PFSK-1 (cell line): ENCODE measurements around the gene LINGO1.

ENCODE experiments used
- FOXP2 ChIP-seq: optimal IDR thresholded peaks from 2 replicates; pipeline ENCODE3; 2011; ENCODE audit warnings: borderline replicate concordance, control low read depth, inconsistent platforms; ENCODE audit not compliant: insufficient read depth; ENCODE audit errors: extremely low read length, extremely low read depth
- POLR2AphosphoS5 ChIP-seq: IDR thresholded peaks from 2 replicates; pipeline ENCODE4 v1.6.1; 2012; ENCODE audit warnings: low read depth, mild to moderate bottlenecking, control low read depth, low read length, moderate library complexity
- SIN3A ChIP-seq: IDR thresholded peaks from 2 replicates; pipeline ENCODE4 v1.6.1; 2012; ENCODE audit warnings: mild to moderate bottlenecking, low read length, moderate library complexity, borderline replicate concordance; ENCODE audit not compliant: insufficient read depth
- TAF1 ChIP-seq: IDR thresholded peaks from 2 replicates; pipeline ENCODE4 v1.6.1; 2012; ENCODE audit warnings: low read length, control low read depth, borderline replicate concordance; ENCODE audit not compliant: insufficient read depth
- TF ChIP-seq, protein P1 (sequence below), 2 experiments: IDR thresholded peaks; 2 replicates each; pipeline versions ENCODE4 v1.6.1 to v1.8.0; 2011 to 2012; ENCODE audit warnings: low read depth in 2 of 2, low read length in 2 of 2, control low read depth in 1 of 2, inconsistent platforms in 1 of 2, mild to moderate bottlenecking in 1 of 2, moderate library complexity in 1 of 2; ENCODE audit not compliant: insufficient read depth in 1 of 2

Gene LINGO1

DNA sequence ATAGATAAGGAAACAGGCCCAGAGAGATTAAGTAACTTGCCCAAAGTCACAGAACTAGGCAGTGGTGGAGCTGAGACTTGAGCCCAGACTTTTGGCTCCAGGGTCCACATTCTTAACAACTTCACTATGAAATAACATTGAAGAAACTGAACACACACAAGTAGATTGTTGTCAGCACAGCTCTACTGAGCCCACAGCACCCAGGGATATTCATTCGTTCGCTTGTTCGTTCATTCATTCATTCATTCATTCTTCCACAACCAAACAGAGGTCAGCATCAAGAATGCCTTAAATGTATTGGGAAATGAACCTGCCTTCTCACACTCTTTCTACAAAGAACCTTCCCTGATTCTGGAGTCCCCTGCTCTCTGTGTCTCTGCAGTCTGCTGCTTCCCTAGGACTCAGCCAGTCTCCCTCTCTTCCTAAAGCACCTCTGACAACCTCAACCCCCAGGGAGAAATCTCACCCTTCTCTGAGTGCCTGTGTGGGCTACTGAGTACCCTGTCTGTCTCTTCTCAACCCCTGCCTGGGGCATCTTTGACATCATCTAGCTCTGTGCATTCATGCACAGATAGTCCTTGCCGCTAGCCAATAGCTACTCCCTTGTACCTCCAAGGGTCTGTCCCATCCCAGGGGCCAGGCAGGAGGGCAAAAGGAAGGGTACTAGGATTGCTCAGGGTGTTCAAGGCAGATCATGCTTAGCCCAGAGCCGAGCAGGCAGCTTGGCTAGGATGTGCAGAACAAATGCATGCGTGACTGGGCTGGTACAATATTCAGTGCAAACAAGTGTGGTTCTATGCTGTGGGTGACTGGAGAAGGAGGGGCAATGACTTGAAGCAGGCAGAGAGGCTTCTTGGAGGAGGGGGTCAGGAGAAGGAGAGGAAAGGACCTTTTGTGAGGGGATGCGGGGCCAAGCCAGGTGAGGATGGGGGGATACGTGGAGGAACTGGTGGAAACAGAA, 3.4 kb downstream of the LINGO1 start:
- TF ChIP-seq, protein P1, sequence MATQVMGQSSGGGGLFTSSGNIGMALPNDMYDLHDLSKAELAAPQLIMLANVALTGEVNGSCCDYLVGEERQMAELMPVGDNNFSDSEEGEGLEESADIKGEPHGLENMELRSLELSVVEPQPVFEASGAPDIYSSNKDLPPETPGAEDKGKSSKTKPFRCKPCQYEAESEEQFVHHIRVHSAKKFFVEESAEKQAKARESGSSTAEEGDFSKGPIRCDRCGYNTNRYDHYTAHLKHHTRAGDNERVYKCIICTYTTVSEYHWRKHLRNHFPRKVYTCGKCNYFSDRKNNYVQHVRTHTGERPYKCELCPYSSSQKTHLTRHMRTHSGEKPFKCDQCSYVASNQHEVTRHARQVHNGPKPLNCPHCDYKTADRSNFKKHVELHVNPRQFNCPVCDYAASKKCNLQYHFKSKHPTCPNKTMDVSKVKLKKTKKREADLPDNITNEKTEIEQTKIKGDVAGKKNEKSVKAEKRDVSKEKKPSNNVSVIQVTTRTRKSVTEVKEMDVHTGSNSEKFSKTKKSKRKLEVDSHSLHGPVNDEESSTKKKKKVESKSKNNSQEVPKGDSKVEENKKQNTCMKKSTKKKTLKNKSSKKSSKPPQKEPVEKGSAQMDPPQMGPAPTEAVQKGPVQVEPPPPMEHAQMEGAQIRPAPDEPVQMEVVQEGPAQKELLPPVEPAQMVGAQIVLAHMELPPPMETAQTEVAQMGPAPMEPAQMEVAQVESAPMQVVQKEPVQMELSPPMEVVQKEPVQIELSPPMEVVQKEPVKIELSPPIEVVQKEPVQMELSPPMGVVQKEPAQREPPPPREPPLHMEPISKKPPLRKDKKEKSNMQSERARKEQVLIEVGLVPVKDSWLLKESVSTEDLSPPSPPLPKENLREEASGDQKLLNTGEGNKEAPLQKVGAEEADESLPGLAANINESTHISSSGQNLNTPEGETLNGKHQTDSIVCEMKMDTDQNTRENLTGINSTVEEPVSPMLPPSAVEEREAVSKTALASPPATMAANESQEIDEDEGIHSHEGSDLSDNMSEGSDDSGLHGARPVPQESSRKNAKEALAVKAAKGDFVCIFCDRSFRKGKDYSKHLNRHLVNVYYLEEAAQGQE (IDR thresholded peaks at IDR 0.05; ENCODE audit: insufficient read depth in 1 of 2, low read depth in 2 of 2, low read length in 2 of 2) = no peak
- TF ChIP-seq SIN3A = no peak
- TF ChIP-seq FOXP2 = no peak
- no peak for TF ChIP-seq TAF1
- TF ChIP-seq POLR2AphosphoS5 = no peak

DNA sequence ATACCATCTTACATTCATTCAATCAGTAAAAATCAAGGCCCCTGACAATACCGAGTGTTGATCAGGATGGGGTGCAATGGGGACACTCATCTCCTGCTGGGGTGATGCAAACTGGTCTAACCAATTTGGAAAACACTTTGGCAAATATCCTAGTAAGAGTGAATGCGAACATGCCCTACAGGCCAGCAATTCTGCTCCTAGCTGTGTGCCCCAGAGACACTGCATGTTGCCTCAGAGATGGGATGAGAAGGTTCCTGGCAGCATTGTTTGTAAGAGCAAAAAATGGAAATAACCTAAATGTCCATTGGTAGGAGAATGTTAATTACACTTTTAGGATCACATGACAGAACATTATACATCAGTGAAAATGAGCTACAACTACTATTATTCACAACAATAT, 4.7 kb downstream of the LINGO1 start:
- TF ChIP-seq, protein P1 (IDR thresholded peaks at IDR 0.05; ENCODE audit: insufficient read depth in 1 of 2, low read depth in 2 of 2, low read length in 2 of 2) = no peak
- TF ChIP-seq SIN3A (no peak), FOXP2 (no peak), TAF1 (no peak), POLR2AphosphoS5 (no peak)

DNA sequence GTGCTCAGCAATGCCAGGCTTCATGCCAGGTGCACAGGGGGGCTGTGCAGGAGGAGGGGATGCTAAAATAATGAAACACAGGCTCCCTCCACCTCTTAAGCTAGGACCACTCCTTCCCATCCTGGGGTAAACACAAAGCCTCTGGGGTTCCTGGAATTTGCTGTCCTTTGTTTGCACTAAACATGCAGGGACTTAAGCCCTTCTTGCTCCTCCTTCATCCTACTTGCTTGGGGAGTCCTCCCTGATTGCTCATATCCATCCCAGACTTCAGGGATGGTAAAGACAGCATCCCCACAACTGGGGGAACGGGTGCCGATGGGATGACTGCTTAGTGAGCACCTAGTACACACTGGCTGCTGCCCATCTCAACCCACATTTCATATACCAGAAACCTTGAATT, 5.1 kb downstream of the LINGO1 start:
- TF ChIP-seq POLR2AphosphoS5 = no peak
- TF ChIP-seq TAF1 = no peak
- TF ChIP-seq, protein P1 (IDR thresholded peaks at IDR 0.05; ENCODE audit: insufficient read depth in 1 of 2, low read depth in 2 of 2, low read length in 2 of 2) = no peak
- TF ChIP-seq SIN3A = no peak
- no peak for TF ChIP-seq FOXP2

DNA sequence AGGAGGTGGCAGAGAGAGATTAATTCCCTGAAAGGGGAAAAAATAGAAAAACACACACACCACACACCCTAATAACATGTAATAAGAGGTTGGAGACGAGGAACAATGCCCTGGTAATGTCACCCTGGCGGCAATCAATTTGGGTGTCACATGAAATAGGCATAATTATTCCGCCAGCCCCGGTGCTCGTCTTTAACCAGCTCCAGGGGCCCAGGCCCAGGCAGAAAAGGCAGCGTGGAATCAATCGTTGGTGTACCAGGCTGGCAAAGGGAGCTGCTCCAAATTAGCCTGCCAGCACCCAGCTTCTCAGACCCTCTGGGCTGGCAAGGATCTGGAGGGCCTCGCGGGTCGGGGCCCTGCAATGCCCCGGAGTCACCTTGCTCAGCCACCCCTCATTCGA, 5.6 kb downstream of the LINGO1 start:
- TF ChIP-seq SIN3A (no peak), TAF1 (no peak), POLR2AphosphoS5 (no peak), FOXP2 (no peak)
- TF ChIP-seq, protein P1 (IDR thresholded peaks at IDR 0.05; ENCODE audit: insufficient read depth in 1 of 2, low read depth in 2 of 2, low read length in 2 of 2) = no peak
